IMR-90 (cell line): ENCODE measurements around the gene FAM200C. TPM values are rescaled to one million over a fixed set of nuclear protein-coding genes. Genes with fewer than 3 reads are reported as not detected.

Experiments used
- ATAC-seq: fragments of 200-7000 bp; cut with Tn5 transposase; 2 replicates; pipeline ENCODE4 v1.9.1; 2020; ENCODE audit warnings: low read depth, mild to moderate bottlenecking, moderate library complexity
- Bru-seq: library from RNA; stranded (reverse); fragments of 400-500 nt; gene quantifications from one replicate; lab custom pipeline; 2021; lab: Mats Ljungman, UMichigan
- BruChase-seq, 2 experiments: library from RNA; stranded (reverse); fragments of 400-500 nt; gene quantifications; one replicate each; lab custom pipeline; 2021; lab: Mats Ljungman, UMichigan
- BruUV-seq: library from RNA; stranded (reverse); fragments of 400-500 nt; replicated peaks from 2 replicates; lab custom pipeline; 2021; lab: Mats Ljungman, UMichigan
- CTCF ChIA-PET: fragments of 300-600 bp; formaldehyde crosslinking; extraction: SDS; loops from one replicate; lab custom pipeline; 2021; ENCODE audit warnings: antibody characterized with exemption; lab: Yijun Ruan, JAX
- POLR2A ChIA-PET: fragments of 300-600 bp; sonication (Branson Sonifier 250); formaldehyde crosslinking; loops from one replicate; lab custom pipeline; 2022; ENCODE audit warnings: antibody characterized with exemption; ENCODE audit not compliant: unreplicated experiment; lab: Charles Lee
- DNase-seq: peaks from one replicate; pipeline ENCODE4 v3.0.0; 2013
- H2AFZ ChIP-seq: replicated peaks from 2 replicates; pipeline ENCODE3; 2013; ENCODE audit warnings: low read length, mild to moderate bottlenecking; ENCODE audit not compliant: poor library complexity
- H2AK5ac ChIP-seq: 2 replicates; pipeline ENCODE4 v1.6.1; 2013; ENCODE audit warnings: low read depth, low read length, inconsistent platforms
- H2AK9ac ChIP-seq: replicated peaks from 2 replicates; pipeline ENCODE3; 2013; ENCODE audit warnings: mild to moderate bottlenecking, low read depth, low read length, moderate library complexity; ENCODE audit not compliant: poor library complexity
- H2BK120ac ChIP-seq: 2 replicates; pipeline ENCODE4 v1.6.1; 2013; ENCODE audit warnings: low read depth, low read length, inconsistent platforms
- H2BK15ac ChIP-seq: 3 replicates; pipeline ENCODE4 v1.6.1; 2013; ENCODE audit warnings: low read depth, low read length, inconsistent platforms
- H2BK20ac ChIP-seq: 2 replicates; pipeline ENCODE4 v1.6.1; 2013; ENCODE audit warnings: low read depth, mild to moderate bottlenecking, inconsistent platforms, low read length, moderate library complexity
- H2BK5ac ChIP-seq: 2 replicates; pipeline ENCODE4 v1.6.1; 2013; ENCODE audit warnings: mild to moderate bottlenecking, low read depth, low read length, inconsistent platforms; ENCODE audit not compliant: poor library complexity, severe bottlenecking
- H3K14ac ChIP-seq: replicated peaks from 2 replicates; pipeline ENCODE4 v1.6.1; 2013; ENCODE audit warnings: low read depth, low read length, inconsistent platforms
- H3K18ac ChIP-seq: 2 replicates; pipeline ENCODE4 v1.6.1; 2013; ENCODE audit warnings: low read depth, low read length, control low read depth
- H3K23ac ChIP-seq: 2 replicates; pipeline ENCODE4 v1.6.1; 2013; ENCODE audit warnings: low read depth, low read length, inconsistent platforms
- H3K27ac ChIP-seq: 2 replicates; pipeline ENCODE4 v1.5.1; 2013; ENCODE audit warnings: mild to moderate bottlenecking, control low read depth, low read length; ENCODE audit not compliant: insufficient read depth
- H3K27me3 ChIP-seq: 2 replicates; pipeline ENCODE4 v1.6.1; 2013; ENCODE audit warnings: low read length; ENCODE audit not compliant: control insufficient read depth, insufficient read depth
- H3K36me3 ChIP-seq: 2 replicates; pipeline ENCODE4 v1.6.1; 2013; ENCODE audit warnings: low read length, mixed read lengths; ENCODE audit not compliant: control insufficient read depth, insufficient read depth
- H3K4ac ChIP-seq: 2 replicates; pipeline ENCODE4 v1.6.1; 2013; ENCODE audit warnings: low read depth, low read length, inconsistent platforms
- H3K4me1 ChIP-seq: 2 replicates; pipeline ENCODE4 v1.6.1; 2013; ENCODE audit warnings: low read length, mixed read lengths; ENCODE audit not compliant: control insufficient read depth, insufficient read depth
- H3K4me2 ChIP-seq: 2 replicates; pipeline ENCODE4 v1.6.1; 2013; ENCODE audit warnings: low read depth, mild to moderate bottlenecking, control low read depth, low read length, moderate library complexity
- H3K4me3 ChIP-seq: 2 replicates; pipeline ENCODE4 v1.5.1; 2013; ENCODE audit warnings: low read depth, mild to moderate bottlenecking, control low read depth, low read length, moderate library complexity; ENCODE audit not compliant: insufficient read depth
- H3K56ac ChIP-seq: 2 replicates; pipeline ENCODE4 v1.6.1; 2013; ENCODE audit warnings: low read length, inconsistent platforms; ENCODE audit not compliant: insufficient read depth; ENCODE audit errors: extremely low read depth
- H3K79me1 ChIP-seq, 2 experiments: 2 replicates each; pipeline ENCODE4 v1.6.1; 2013; ENCODE audit warnings: low read length in 2 of 2, inconsistent platforms in 1 of 2, low read depth in 1 of 2
- H3K9ac ChIP-seq: 2 replicates; pipeline ENCODE4 v1.6.1; 2013; ENCODE audit warnings: low read depth, low read length, control low read depth
- H3K9me1 ChIP-seq: 2 replicates; pipeline ENCODE4 v1.6.1; 2013; ENCODE audit warnings: low read length, inconsistent platforms; ENCODE audit not compliant: insufficient read depth
- H3K9me3 ChIP-seq: 2 replicates; pipeline ENCODE4 v1.6.1; 2013; ENCODE audit warnings: low read length; ENCODE audit not compliant: control insufficient read depth, insufficient read depth
- H4K20me1 ChIP-seq: 2 replicates; pipeline ENCODE4 v1.6.1; 2013; ENCODE audit warnings: low read length, inconsistent platforms; ENCODE audit not compliant: insufficient read depth
- H4K5ac ChIP-seq: 2 replicates; pipeline ENCODE4 v1.6.1; 2013; ENCODE audit warnings: mild to moderate bottlenecking, low read depth, low read length, control low read depth
- H4K8ac ChIP-seq, 2 experiments: 2 replicates each; pipeline ENCODE4 v1.6.1; 2013; ENCODE audit warnings: low read depth in 2 of 2, low read length in 2 of 2, control low read depth in 1 of 2, inconsistent platforms in 1 of 2
- H4K91ac ChIP-seq: 2 replicates; pipeline ENCODE4 v1.6.1; 2013; ENCODE audit warnings: low read depth, low read length, inconsistent platforms; ENCODE audit not compliant: insufficient read depth
- CHD1 ChIP-seq: IDR thresholded peaks from 2 replicates; pipeline ENCODE4 v1.6.1; 2012; ENCODE audit warnings: low read depth, low read length, improper control_type of control experiment
- NFE2L2 ChIP-seq: fragments of 150-350 bp; IDR thresholded peaks from 2 replicates; pipeline ENCODE4 v1.6.1; 2016; ENCODE audit warnings: low read depth, mild to moderate bottlenecking, low read length
- POLR2A ChIP-seq: IDR thresholded peaks from 2 replicates; pipeline ENCODE4 v1.6.1; 2012; ENCODE audit warnings: mild to moderate bottlenecking, low read depth, low read length
- SMC3 ChIP-seq: fragments of 150-350 bp; IDR thresholded peaks from 2 replicates; pipeline ENCODE4 v1.6.1; 2016; ENCODE audit warnings: low read depth, mild to moderate bottlenecking, antibody characterized with exemption, low read length, moderate library complexity
- WGBS, 2 experiments: methylation state at CpG; one replicate each; pipeline versions ENCODE4 v1.1.5 to v1.1.7; 2013; ENCODE audit warnings: missing lambda C conversion rate in 2 of 2; ENCODE audit not compliant: insufficient read length in 1 of 2; ENCODE audit errors: extremely low coverage in 2 of 2; 5-methylcytosine and 5-hydroxymethylcytosine counted together
- dilution Hi-C: fragments of 300-500 bp; cut with HindIII; formaldehyde crosslinking; loops from one replicate; pipeline ENCODE4 v1.14.3; 2018; ENCODE audit warnings: low sequenced_read_pairs; ENCODE audit not compliant: unreplicated experiment
- in situ Hi-C: fragments of 300-500 bp; cut with MboI; formaldehyde crosslinking; loops from 3 replicates; pipeline ENCODE4 v1.14.3; 2019; ENCODE audit warnings: low sequenced_read_pairs, inconsistent platforms, mixed read lengths
- intact Hi-C: fragments of 100-400 bp; cut with micrococcal nuclease; formaldehyde crosslinking; loops from 2 replicates; pipeline ENCODE4 v1.10.0; 2022
- long read RNA-seq: library from polyadenylated mRNA; unstranded; transcript quantifications from one replicate; pipeline ENCODE4 v2.0.0, GENCODE V29; 2021; ENCODE audit not compliant: unreplicated experiment
- polyA plus RNA-seq, 3 experiments: library from polyadenylated mRNA; depleted of rRNA; stranded (reverse); fragments of >200 nt; gene quantifications; 2 replicates each; pipeline ENCODE4 v1.2.3, GENCODE V29; 2012; ENCODE audit warnings: low replicate concordance in 1 of 3
- total RNA-seq: library from RNA; depleted of rRNA; stranded (reverse); fragments of >200 nt; gene quantifications from 2 replicates; pipeline ENCODE4 v1.2.3, GENCODE V29; 2012; rRNA removed

The FAM200C gene
- total RNA-seq (6.3 and 6.7 TPM in 2 replicates), polyA plus RNA-seq (2012; rRNA removed) (1.1 and 1.7 TPM in 2 replicates), Bru-seq, nascent RNA (percentile 71 among the genes with signal in this experiment), BruChase-seq, experiment 1, labeled RNA remaining after a 6-hour chase (percentile 76 among the genes with signal in this experiment), BruChase-seq, experiment 2, labeled RNA remaining after a 2-hour chase (percentile 71 among the genes with signal in this experiment)
- polyA plus RNA-seq (2012; cell fraction: cytosol; rRNA removed), result 0.33 and 0.62 TPM in 2 replicates
- polyA plus RNA-seq (2012; cell fraction: nucleus; rRNA removed; ENCODE audit: low replicate concordance), result 0.42 and 3.8 TPM in 2 replicates
- long read RNA-seq, transcript ZBED8-201 (2 exons, 2,851 nt), result major isoform, 18 of 19 reads
- long read RNA-seq, partial matches to known transcripts, result 0 of 19 reads
- long read RNA-seq, other reads (novel, unspliced or antisense), result 1 of 19 reads

GRCh38 chr5:160399402-160400353 is at the start of gene FAM200C:
Gene FAM200C, minus strand, starts transcription at chr5:160400054. Its CDS starts 4,564 bp downstream, at chr5:160395490.
- ChIA-PET POLR2A (interaction anchor here (0.6 to 0.7 kb wide), 2 partner anchors 9 to 18 kb away, joined by 4 to 5 read pairs; no protein-coding TSS in a partner anchor), CTCF (no interaction called here)
- peak within 1 kb of the TSS; percentile 99 for H3K23ac ChIP-seq
- no peak for TF ChIP-seq SMC3
- peak; percentile 91 for TF ChIP-seq POLR2A
- no peak for TF ChIP-seq CHD1
- no peak for TF ChIP-seq NFE2L2
- dilution Hi-C loops (no loop called here), intact Hi-C loops (loop anchor here (10.0 kb wide), 1 partner anchor 315 kb away; no protein-coding TSS in a partner anchor), in situ Hi-C loops (loop anchor here (5.0 kb wide), 1 partner anchor 377 kb away; no protein-coding TSS in a partner anchor)
- peak within 1 kb of the TSS; percentile 79 for H3K4me3 ChIP-seq
- peak within 1 kb of the TSS; percentile 75 for H3K18ac ChIP-seq
- H3K4me1 ChIP-seq, result no peaks in the 10 kb centered on the region; the same call in 1 of the 2 replicates
- peaks cover 9 to 36% of the 10 kb centered on the region in 2 experiments for H3K79me1 ChIP-seq
- peak within 1 kb of the TSS; percentile 88 for H3K4me2 ChIP-seq
- ATAC-seq (peak; percentile 93), DNase-seq (peak; percentile 94)
- H4K91ac ChIP-seq, result peak within 1 kb of the TSS; percentile 90
- H4K5ac ChIP-seq, result peak within 1 kb of the TSS; percentile 96
- H3K27me3 ChIP-seq, result no peaks in the 10 kb centered on the region
- H4K8ac ChIP-seq, result peak within 1 kb of the TSS; percentile 98
- H3K9me3 ChIP-seq, result no peaks in the 10 kb centered on the region
- peak within 1 kb of the TSS; percentile 97 for H2BK15ac ChIP-seq
- H2AK9ac ChIP-seq, result peak within 1 kb of the TSS; percentile 97
- peak within 1 kb of the TSS; percentile 86 for H2BK120ac ChIP-seq
- no peaks in the 10 kb centered on the region for H4K20me1 ChIP-seq
- H3K14ac ChIP-seq, result peak within 1 kb of the TSS; percentile 96
- H3K4ac ChIP-seq, result peak within 1 kb of the TSS; percentile 98
- peak within 1 kb of the TSS; percentile 94 for H3K9ac ChIP-seq
- 0 out of 2 replicates have a peak, but pooled peaks cover 2% of the 10 kb centered on the region for H3K9me1 ChIP-seq
- H2AFZ ChIP-seq, result peak within 1 kb of the TSS; percentile 93
- H3K36me3 ChIP-seq, result peaks cover 13% of the 10 kb centered on the region
- H3K27ac ChIP-seq, result peak within 1 kb of the TSS; percentile 94
- H2AK5ac ChIP-seq, result peak within 1 kb of the TSS; percentile 96
- 0% methylated on average over 5 of the region's 41 CpGs; no CpG with 5 or more reads in 1 of the 2 experiments for WGBS, 2 experiments
- no TSS peak for BruUV-seq
- H3K56ac ChIP-seq, result peak within 1 kb of the TSS; percentile 96
- H2BK20ac ChIP-seq, result peak within 1 kb of the TSS; percentile 62
- H2BK5ac ChIP-seq, result peak within 1 kb of the TSS; percentile 91
